PC-3 (cell line): ENCODE measurements around the gene MBD6.

Experiments
- CTCF ChIP-seq: fragments of 300-600 bp; sonication (generic); conservative IDR thresholded peaks from 2 replicates; pipeline ENCODE4 v1.5.1; 2017; ENCODE audit warnings: antibody characterized with exemption, low read depth, mild to moderate bottlenecking, low read length
- EZH2 ChIP-seq: fragments of 300-600 bp; sonication (generic); IDR thresholded peaks from one replicate; pipeline ENCODE4 v1.6.1; 2017; ENCODE audit warnings: antibody characterized with exemption, mild to moderate bottlenecking, low read length; ENCODE audit not compliant: unreplicated experiment

- TF ChIP-seq CTCF (peak; percentile 49), EZH2 (no peak)
Observed at GRCh38 chr12:57487597-57488401, 34.8 kb upstream of the MBD6 start, which contains the start of gene MARS1.
